ENCODE data around the gene AMBP.

Gene AMBP

DNA sequence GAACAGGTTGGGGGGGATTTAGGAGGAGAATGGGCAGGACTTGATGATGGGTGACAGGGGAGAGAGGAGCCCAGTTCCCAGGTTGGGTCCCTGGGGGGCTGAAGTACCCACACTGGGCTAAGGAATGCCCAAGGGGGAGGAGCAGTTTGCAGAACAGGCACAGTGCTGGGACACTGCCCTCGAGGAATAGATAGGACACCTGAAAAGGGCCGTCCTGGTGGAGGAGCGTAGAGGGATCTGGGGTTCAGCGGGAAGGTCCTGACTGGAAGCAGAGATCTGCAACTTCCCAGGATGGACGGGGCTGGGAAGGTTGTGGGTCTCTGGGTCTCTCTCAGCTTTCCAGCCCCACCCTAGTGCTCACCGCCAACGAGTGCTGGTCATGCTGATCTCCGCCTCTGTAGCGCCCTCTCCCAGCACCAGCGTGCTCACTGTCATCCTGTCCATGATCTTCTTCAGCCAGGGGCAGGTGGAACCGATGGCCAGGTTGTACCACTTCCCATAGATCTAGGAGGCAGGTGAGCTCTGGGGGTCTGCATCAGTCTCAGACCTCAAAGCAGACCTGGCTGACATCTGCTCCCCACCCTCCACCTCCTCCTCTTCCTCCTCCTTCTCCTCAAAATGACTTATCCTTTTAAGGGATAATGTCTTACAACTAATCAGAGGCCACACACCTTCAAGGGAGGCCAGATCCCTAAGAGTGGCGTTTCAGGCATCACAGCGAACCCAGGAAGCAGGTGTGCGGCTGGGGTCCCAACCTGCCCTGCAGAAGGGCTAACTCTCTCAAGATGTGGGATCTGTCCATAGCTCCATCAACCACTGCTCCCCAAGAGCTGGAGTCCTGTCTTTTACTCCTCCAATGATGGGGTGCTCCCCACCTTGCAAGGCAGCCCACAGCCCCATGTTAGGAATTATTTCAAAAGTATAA is 1.6 kb downstream of the AMBP start:
- Mint-ChIP-seq H3K4me3 (no peak overlapping the region), H3K27ac (no peak overlapping the region), H3K27me3 (peaks cover 10% of the 10 kb centered on the region), H3K9me3 (no peaks in the 10 kb centered on the region), H3K36me3 (ENCODE audit: low read depth) (no peaks in the 10 kb centered on the region), H3K4me1 (ENCODE audit: low read depth) (no peaks in the 10 kb centered on the region)

DNA sequence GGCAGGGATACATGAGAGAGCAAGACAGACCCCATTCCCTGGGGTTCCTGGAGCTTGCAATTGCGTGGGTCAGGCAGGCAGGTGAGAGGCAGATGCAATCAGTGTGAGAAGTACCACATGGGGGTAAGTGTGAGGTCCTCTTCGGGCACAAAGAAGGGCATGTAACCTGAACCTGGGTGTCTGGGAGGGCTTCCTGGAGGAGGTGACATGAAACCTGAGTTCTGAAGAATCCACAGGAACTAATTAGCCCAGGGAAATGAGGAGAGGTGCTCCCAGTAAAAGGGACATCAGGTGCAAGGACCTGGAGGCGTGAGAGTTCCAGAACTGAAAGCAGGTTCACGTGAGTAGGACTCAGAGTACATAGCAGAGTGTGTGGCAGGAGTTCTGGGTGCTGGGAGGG is 2.5 kb downstream of the AMBP start:
- Mint-ChIP-seq H3K4me3 (no peak overlapping the region), H3K27me3 (peaks cover 10% of the 10 kb centered on the region), H3K36me3 (ENCODE audit: low read depth) (no peaks in the 10 kb centered on the region), H3K27ac (no peak overlapping the region), H3K9me3 (no peaks in the 10 kb centered on the region), H3K4me1 (ENCODE audit: low read depth) (no peaks in the 10 kb centered on the region)

DNA sequence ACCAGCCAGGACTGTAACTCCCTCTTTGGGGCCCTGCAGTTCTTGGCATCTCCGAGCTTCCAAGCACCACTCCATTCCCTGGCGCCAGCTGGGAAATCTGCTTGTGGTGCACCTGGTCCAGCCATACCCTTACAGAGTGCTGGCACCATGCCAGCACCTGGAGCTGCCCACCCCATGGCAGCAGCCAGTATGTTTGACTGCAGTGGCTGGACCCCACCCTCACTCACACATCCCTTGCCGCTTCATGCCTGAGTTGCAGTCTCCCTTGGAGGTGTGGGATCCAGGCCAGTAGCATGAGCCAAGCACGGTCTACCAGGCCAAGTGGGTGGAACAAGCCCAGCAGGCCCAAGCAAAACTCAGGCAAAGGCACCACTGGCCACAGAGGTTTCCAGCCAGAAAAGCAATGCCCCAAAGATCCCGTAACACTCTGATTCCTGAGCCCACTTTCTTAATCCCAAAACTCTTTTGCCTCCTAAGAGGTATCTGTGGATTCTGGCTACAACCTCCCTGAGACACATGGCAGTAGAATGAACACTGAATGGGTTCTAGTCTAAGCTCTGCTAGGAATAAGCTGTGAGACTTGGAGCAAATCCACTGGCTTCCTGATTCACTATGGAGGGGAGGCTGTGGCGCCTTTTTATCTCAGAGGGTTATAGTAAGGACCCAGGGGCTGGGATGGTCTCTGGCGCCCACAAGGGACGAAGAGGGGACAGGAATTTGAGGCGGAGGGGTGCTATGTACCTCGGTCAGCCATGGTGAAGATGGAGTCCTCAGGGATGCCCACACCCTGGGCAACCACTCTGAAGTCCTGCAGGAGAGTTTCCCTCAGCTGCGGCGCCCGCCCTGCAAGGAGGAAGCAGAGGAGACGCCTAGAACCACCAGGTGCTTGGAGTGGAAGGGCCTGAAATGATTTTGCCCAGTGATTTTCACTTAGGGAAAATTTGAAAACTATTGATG is 5.6 kb downstream of the AMBP start:
- H3K27ac Mint-ChIP-seq, result no peak overlapping the region
- H3K9me3 Mint-ChIP-seq, result no peaks in the 10 kb centered on the region
- H3K4me1 Mint-ChIP-seq (ENCODE audit: low read depth), result no peaks in the 10 kb centered on the region
- H3K36me3 Mint-ChIP-seq (ENCODE audit: low read depth), result no peaks in the 10 kb centered on the region
- no peak overlapping the region for H3K4me3 Mint-ChIP-seq
- peaks cover 13% of the 10 kb centered on the region for H3K27me3 Mint-ChIP-seq

DNA sequence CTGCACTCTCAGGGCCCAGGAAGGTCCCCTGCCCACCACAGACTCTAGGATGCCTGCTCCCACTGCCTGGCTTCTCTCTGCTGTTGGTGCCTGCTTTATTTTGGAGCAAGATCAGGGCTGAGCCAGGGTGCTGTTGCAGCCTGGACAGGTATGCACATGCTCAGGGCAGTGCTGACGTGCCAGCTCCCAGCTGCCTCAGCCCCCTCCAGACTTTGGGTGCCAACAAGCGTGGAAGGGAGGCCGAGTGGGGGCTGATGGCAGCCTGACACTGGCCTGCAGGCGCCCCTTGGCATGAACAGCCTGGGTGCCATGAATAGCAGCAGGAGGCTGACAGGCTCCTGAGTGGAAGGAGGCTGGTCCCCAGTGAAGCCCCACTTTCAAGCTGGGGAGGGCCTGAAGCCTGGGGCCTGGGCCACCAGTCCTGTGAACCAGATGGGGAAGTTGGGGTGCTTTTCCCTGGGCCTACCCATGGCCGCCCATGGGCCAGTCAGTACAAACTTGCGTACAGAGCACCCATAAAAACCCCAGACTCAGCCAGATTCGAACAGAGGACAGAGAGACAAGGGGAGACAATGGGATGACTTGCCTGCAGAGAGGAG is 6.8 kb downstream of the AMBP start:
- no peaks in the 10 kb centered on the region for H3K36me3 Mint-ChIP-seq (ENCODE audit: low read depth)
- no peak overlapping the region for H3K4me3 Mint-ChIP-seq
- no peaks in the 10 kb centered on the region for H3K9me3 Mint-ChIP-seq
- no peaks in the 10 kb centered on the region for H3K4me1 Mint-ChIP-seq (ENCODE audit: low read depth)
- H3K27me3 Mint-ChIP-seq, result peaks cover 21% of the 10 kb centered on the region
- H3K27ac Mint-ChIP-seq, result no peak overlapping the region

DNA sequence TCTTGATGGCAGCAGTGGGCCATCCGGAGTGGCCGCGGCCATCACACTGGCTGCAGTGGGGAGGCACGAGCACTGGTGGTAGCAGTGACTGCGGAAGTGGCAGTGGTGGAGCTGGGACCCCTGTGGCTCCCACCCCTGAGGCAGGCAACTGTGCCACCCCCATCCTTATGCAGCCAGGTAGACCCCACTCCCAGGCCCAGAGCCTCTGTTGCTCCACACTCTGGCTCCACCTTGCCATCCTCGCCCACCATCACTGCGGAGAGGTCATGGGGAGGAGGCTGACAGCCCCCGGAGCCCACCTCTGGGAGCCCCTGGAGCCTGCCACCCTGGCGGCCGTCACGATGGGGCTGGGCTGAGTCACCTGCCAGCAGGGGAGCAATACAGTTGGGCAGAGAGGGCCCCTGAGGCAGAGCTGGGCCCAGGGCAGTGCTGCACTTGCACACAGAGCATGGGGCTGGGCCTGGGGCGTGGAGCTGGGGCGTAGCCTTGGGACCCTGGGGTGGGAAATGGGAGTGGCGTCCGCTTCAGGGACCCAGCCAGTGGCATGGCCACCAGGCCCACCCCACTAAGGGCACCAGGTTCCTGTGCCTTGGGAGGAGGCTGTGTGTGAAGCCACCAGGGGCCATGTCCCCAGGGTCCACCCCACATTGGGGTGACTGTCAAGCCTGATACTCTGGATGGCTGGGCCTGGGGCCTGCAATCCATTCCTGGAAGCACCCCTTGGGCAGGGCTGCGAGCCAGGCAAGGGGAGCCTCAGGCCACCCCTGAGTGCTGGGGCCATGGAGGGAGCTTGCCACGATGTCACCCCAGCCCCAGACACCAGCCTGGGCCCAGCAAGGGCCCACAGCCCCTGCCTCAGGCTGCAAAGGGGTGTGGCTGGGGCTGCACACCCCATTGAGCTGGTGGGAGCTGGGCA is 7.7 kb downstream of the AMBP start:
- Mint-ChIP-seq H3K27me3 (peaks cover 20% of the 10 kb centered on the region), H3K4me1 (ENCODE audit: low read depth) (no peaks in the 10 kb centered on the region), H3K9me3 (no peaks in the 10 kb centered on the region), H3K36me3 (ENCODE audit: low read depth) (no peaks in the 10 kb centered on the region), H3K4me3 (no peak overlapping the region), H3K27ac (no peak overlapping the region)

DNA sequence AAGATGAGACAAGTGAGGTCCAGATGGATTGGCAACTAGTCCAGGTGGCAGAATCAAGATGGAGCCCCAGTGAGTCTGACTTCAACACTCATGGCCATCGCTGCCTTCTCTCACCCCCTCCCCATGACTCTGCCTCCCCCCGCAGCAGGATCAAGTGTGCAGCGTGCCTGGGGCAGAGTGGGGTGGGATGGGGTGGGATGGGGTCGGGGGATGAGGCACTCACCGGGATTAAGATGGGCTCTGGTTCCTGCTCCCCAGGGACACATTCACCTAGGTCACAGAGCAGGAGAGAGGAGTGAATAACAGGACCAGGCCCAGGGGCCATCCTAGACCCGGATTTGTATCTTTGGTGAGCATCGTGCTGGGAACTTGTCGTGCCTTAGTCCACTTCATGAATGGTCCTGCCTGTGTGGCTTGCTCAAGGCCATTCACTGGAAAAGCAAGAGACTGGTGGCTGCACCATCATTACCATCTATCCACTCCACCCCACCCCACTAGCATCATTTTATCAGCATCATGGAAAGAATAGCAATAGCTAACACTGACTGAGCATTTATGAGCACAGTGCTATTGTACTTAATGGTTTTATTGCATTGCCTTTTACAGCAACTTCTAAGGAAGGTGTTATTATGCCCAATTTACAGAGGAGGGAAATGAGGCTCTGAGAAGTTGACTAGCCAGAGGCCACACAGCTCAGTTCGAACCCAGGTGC is 8.5 kb downstream of the AMBP start:
- no peaks in the 10 kb centered on the region for H3K9me3 Mint-ChIP-seq
- H3K36me3 Mint-ChIP-seq (ENCODE audit: low read depth), result no peaks in the 10 kb centered on the region
- no peaks in the 10 kb centered on the region for H3K4me1 Mint-ChIP-seq (ENCODE audit: low read depth)
- H3K27me3 Mint-ChIP-seq, result peaks cover 14% of the 10 kb centered on the region
- no peak overlapping the region for H3K27ac Mint-ChIP-seq
- H3K4me3 Mint-ChIP-seq, result no peak overlapping the region

DNA sequence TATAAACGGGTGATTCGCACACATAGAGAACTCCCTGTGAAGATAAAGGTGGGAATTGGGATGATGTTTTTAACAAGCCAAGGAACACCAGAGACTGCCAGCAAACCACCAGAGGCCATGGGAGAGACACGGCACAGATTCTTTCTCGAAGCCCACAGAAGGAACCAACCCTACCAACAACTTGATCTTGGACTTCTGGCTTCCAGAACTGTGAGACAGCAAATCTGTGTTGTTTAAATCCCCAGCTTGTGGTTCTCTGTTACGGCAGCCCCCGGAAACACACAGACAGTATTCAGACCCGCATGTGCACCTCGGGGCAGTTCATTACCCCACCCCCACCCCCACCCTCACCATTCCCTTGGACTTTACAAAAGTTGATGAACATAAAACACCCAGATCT is 12.8 kb downstream of the AMBP start:
- H3K36me3 Mint-ChIP-seq (ENCODE audit: low read depth), result no peaks in the 10 kb centered on the region
- no peaks in the 10 kb centered on the region for H3K4me1 Mint-ChIP-seq (ENCODE audit: low read depth)
- H3K9me3 Mint-ChIP-seq, result no peaks in the 10 kb centered on the region
- no peak overlapping the region for H3K4me3 Mint-ChIP-seq
- peaks cover 14% of the 10 kb centered on the region for H3K27me3 Mint-ChIP-seq
- no peak overlapping the region for H3K27ac Mint-ChIP-seq

DNA sequence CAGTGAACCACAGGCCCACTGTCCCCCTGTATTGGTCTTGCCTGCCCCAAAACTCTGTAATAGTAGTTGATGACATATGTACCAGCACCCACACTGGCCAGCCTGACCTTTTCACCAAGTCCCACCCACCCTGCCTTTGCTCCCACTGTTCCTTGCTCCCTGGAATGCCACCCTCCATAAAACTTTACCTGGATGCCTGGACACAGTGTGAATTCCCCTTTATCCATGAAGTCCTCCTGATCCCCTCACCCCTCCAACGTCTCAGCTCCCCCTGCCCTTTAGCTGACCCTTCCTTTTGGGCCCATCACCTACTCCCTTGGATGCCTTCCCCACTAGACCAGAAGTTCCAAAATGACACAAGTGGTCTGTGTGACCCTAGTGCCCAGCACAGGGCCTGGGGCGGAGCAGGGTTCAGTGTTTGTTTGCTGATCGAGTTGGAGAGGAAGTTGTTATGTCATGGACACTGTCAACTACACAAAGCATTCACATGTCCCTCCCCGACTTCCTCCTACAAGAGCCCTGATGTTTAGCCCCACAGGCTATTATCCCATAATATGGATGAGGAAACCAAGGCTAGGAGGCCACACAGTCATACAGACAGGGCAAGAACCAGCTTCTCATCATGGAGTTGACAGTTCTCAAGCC is 16.1 kb downstream of the AMBP start:
- Mint-ChIP-seq H3K27me3 (peaks cover 7% of the 10 kb centered on the region), H3K4me1 (ENCODE audit: low read depth) (no peaks in the 10 kb centered on the region), H3K36me3 (ENCODE audit: low read depth) (no peaks in the 10 kb centered on the region), H3K9me3 (no peaks in the 10 kb centered on the region), H3K4me3 (no peak overlapping the region), H3K27ac (no peak overlapping the region)

DNA sequence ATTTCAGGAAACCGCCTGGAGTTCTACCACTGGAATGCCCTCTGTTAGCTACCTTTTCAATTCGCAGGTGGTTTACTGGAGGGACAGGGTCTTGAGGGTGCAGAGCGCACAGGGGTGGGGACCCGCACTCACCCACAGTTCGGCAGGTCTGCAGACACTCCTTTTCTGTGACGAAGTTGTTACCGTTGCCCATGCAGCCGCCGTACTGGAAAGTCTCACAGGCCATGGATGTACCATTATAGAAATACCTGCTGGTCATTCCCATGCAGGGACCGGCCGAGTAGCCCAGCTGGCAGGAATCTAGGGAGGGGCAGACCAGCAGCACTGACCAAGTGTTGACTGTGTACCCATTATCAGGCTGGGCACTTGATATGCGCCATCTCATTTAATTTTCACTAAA is 16.8 kb downstream of the AMBP start:
- Mint-ChIP-seq H3K27me3 (peaks cover 4% of the 10 kb centered on the region), H3K9me3 (no peaks in the 10 kb centered on the region), H3K4me3 (no peak overlapping the region), H3K27ac (no peak overlapping the region), H3K4me1 (ENCODE audit: low read depth) (no peaks in the 10 kb centered on the region), H3K36me3 (ENCODE audit: low read depth) (no peaks in the 10 kb centered on the region)

DNA sequence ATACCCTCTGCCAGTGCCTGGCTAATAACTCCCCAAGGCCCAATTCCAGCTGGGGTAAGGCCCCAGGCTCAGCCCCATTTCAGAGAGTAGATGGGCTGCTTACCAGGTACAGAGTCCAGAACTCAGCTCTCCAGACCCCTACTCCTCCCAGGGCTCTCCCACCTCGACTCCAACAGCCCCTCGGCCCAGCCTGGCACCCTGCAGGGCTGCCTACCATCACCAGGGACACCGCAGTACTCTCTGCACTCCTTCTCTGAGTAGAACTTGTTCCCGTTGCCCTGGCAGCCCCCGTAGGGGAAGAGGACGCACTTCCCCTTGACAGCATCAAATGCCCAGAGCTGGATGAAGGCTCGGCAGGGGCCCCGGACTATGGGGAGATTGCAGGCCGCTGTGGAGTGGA is 17.4 kb downstream of the AMBP start:
- no peak overlapping the region for H3K4me3 Mint-ChIP-seq
- no peaks in the 10 kb centered on the region for H3K9me3 Mint-ChIP-seq
- no peak overlapping the region for H3K27ac Mint-ChIP-seq
- H3K36me3 Mint-ChIP-seq (ENCODE audit: low read depth), result no peaks in the 10 kb centered on the region
- H3K27me3 Mint-ChIP-seq, result peaks cover 4% of the 10 kb centered on the region
- no peaks in the 10 kb centered on the region for H3K4me1 Mint-ChIP-seq (ENCODE audit: low read depth)

DNA sequence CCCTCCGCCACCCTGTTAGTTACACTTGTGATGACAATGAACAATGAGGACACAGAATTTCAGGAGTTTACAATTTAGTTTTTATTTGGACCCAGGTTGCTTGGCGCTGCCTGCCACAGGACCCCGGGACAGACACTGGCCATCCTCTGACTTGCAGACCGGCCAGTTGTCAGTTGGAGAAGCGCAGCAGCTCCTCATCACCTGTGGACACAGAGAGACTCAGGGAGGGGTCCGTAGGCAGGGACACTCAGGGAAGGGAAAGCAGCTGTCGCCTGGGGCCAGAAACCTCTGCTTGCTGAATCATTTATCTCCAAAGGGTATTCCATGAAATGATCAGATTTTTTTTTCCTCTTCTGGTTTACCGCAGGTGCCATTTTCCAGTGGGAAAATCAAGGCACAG is 18.0 kb downstream of the AMBP start:
- H3K9me3 Mint-ChIP-seq, result no peaks in the 10 kb centered on the region
- H3K27me3 Mint-ChIP-seq, result peaks cover 4% of the 10 kb centered on the region
- H3K27ac Mint-ChIP-seq, result no peak overlapping the region
- no peaks in the 10 kb centered on the region for H3K4me1 Mint-ChIP-seq (ENCODE audit: low read depth)
- H3K4me3 Mint-ChIP-seq, result no peak overlapping the region
- no peaks in the 10 kb centered on the region for H3K36me3 Mint-ChIP-seq (ENCODE audit: low read depth)

DNA sequence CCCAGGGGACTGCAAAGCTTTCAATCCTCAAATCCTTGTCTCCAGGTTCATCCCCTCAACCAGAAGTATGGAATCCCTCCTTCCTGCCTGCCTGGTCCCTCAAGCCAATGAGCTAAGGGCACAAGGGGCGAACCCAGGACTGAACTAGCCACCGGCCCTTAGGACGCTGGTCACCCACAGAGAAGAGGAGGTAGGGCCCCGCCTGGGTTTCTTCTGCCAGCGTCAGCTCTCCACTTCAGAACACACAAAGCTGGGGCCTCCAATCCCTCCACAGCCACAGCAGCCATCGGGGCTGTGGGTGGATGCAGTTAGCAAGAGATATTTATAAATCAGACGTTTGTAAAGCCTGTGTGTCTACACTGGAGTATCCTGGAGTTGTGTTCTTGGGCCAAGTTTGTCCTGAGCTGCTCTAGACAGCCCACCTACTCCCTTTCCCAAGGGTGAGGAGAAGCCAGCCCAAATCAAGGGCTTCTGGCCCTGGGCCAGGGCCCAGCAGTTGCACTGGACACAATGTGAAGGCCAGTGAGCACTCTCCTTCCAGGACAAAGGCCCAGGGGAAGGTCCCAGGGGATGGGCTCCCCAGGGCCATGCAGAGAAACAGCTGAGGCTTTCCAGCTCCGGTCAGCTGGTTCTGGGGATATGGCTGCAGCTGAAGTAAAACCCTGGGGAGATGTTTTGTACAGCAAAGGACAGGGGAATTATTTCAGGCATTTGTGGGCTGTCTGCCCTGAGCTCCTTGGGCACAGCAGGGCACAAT is 18.9 kb downstream of the AMBP start:
- no peaks in the 10 kb centered on the region for H3K4me1 Mint-ChIP-seq (ENCODE audit: low read depth)
- peaks cover 4% of the 10 kb centered on the region for H3K27me3 Mint-ChIP-seq
- H3K4me3 Mint-ChIP-seq, result no peak overlapping the region
- H3K36me3 Mint-ChIP-seq (ENCODE audit: low read depth), result no peaks in the 10 kb centered on the region
- H3K9me3 Mint-ChIP-seq, result no peaks in the 10 kb centered on the region
- no peak overlapping the region for H3K27ac Mint-ChIP-seq

DNA sequence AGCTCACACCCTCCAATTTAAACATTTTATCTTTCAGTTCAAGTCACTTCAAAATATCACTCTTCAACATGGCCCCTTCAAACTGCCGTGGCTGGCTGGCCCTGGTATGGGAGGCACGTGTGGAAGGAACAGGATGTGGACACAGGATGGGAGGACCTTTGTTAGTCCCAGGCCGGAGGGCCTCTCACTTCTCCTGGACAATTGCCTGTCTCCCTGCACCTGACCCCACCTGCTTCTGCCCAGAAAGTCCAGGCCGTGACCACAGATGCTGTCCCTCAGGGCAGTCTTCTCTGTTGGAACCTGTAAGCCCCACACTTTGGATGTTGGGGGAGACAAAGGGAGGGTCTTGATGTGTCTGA is 19.4 kb downstream of the AMBP start:
- Mint-ChIP-seq H3K36me3 (ENCODE audit: low read depth) (no peaks in the 10 kb centered on the region), H3K4me1 (ENCODE audit: low read depth) (no peaks in the 10 kb centered on the region), H3K9me3 (no peaks in the 10 kb centered on the region), H3K4me3 (no peak overlapping the region), H3K27me3 (peaks cover 2% of the 10 kb centered on the region), H3K27ac (no peak overlapping the region)
